Activated naive CD4-positive, alpha-beta T cell (primary cell): ENCODE data around the gene DNAJC27.
"Not testable (repeated sequence)": the region's sequence is repeated elsewhere in the genome, so short reads cannot be mapped to it uniquely, and the experiment has no call there.

Source experiments
- DNase-seq, 4 experiments: peaks; one replicate each; lab custom pipeline; 2025; lab: John Stamatoyannopoulos, UW

Gene DNAJC27

DNA sequence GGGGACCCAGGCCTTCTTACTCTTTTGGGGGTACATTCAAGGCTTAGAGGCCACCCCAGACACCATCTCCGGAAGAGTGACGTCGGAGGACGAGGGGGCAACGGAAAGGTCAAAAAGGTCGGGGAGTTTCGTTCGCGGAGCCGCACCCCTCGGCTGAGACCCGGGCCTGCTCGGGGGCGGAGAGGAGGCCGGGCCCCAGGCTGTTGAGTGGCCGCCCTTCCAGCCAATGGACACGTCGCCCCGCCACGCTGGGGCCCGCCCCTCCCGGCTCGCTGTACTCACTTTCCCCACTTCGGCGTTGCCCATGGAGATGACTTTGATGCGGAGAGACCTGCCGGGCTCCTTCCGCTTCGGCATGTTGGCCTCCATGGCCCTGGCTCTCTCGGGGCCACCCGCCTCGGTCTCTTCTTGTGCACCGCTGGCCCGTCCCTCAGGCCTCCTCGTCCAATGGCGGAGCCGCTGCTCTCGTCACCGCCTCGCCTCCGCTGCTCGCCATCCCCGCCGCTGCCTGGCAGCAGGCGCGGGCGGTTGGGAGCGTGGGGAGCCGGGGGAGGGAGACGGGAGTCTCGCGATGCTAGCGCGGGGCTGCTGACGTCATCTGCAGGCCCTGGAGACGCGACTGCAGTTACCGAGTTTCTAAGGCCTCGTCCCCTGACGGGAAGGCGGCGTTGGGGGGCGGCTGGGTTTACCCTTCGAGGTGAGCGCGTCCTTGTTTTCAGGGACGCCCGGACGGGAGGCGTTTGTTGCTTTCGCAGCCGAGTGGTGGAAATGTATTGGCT lies at the start of gene DNAJC27:
DNAJC27 (minus strand) TSS at position 420 of the 779 bp plus-strand sequence; CDS start at position 369, 51 bp downstream.
- DNase-seq: peak; percentile 89 to 97 (median 96)

GRCh38 chr2:25018681-25019080 lies 46.9 kb upstream of the DNAJC27 start:
- DNase-seq: no peak

- no peak for DNase-seq
These were observed 42.9 kb upstream of the DNAJC27 start for GRCh38 chr2:25014631-25015030.

DNA sequence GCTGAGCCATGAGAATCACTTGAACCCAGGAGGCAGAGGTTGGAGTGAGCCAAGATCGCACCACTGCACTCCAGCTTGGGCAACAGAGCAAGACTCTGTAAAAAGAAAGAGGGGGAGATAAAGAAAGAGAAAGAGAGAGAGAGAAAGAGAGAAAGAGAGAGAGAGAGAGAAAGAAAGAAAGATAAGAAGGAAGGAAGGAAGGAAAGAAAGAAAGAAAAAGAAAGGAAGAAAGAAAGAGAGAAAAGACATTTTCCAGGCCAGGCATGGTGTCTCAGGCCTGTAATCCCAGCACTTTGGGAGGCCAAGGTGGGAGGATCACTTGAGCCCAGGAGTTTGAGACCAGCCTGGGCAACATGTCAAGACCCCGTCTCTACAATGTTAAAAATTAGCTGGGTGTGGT lies 39.6 kb upstream of the DNAJC27 start:
- not testable (repeated sequence) for DNase-seq

GRCh38 chr2:25009954-25010353 lies 38.2 kb upstream of the DNAJC27 start:
- DNase-seq: no peak

DNA sequence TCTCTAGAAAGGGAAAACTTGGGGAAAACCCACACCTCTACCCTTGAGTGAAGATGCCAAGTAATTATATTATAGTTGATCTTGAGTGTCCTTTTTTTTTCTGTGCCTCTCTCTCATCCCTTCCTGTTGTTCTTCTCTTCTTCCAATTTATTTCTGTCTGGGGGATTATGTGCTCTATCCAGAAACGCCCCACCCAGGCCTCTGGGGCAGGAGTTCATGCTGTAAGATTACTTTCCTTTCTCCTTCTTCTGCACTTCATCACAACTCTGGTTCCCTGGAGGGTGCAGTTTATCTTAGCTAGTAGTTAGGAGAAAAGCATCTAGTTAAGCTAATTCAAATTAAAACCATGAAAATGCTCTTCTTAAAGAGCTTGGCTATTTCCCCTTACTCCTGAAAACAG lies 30.3 kb upstream of the DNAJC27 start:
- no peak for DNase-seq

GRCh38 chr2:25001325-25001637 lies 29.5 kb upstream of the DNAJC27 start:
- DNase-seq: no peak

GRCh38 chr2:25000503-25001324 lies 29.0 kb upstream of the DNAJC27 start:
- DNase-seq: no peak

DNA sequence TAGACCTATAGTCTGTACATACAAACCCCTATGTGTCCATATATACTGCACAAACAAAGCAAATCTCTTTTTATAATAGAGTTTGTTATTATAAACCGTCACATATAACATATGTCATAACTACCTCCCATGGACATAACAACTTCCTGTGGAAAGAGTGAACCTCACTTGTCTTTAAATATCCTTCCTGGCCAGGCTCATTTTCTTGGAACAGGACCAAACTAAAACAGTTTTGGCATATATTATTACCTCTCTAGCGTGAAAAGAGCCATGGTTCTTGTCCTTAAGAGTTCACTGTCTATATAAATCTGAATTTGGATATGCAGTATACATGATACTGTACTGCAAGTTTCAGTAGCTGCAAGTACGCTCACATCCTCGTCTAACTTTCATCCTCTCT lies 28.3 kb upstream of the DNAJC27 start:
- no peak for DNase-seq

DNA sequence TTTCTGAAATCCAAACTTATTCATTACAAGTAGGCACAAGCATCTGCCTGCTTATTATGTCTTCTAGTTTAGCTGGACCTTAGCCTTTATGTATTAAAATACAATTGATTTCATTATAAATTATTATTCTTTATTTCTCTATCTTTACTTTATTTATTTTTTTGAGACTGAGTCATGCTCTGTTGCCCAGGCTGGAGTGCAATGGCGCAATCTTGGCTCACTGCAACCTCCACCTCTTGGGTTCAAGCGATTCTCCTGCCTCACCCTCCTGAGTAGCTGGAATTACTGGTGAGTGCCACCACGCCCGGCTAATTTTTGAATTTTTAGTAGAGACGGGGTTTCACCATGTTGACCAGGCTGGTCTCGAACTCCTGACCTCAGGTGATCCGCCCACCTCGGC lies 27.3 kb upstream of the DNAJC27 start:
- DNase-seq: not testable (repeated sequence)

DNA sequence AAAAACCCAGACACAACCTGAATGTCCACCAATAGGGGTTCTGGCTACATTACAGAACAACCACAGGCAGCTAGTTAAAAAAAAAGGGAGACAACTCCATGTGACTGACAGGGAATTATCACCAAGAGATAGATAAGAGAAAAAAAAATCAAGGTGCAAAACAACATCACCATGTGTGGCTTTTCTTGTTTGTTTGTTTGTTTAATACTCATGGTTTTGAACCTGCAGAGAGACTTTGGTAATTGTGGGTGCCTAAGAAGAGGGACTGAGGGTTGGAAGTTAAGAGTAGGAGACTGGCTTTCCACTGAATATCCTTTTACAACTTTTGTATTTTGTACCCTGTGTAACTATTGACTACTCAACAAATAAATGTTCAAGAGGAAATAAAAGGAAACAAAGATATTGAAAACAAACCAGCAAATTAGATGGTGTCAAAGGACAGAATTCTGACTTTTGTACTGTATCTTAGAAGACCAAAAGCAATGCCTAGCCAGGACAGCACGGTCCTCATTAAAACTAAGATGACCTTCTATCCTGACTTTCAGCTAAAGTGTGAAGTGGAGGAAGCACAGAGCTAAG lies 22.5 kb upstream of the DNAJC27 start:
- no peak for DNase-seq

DNA sequence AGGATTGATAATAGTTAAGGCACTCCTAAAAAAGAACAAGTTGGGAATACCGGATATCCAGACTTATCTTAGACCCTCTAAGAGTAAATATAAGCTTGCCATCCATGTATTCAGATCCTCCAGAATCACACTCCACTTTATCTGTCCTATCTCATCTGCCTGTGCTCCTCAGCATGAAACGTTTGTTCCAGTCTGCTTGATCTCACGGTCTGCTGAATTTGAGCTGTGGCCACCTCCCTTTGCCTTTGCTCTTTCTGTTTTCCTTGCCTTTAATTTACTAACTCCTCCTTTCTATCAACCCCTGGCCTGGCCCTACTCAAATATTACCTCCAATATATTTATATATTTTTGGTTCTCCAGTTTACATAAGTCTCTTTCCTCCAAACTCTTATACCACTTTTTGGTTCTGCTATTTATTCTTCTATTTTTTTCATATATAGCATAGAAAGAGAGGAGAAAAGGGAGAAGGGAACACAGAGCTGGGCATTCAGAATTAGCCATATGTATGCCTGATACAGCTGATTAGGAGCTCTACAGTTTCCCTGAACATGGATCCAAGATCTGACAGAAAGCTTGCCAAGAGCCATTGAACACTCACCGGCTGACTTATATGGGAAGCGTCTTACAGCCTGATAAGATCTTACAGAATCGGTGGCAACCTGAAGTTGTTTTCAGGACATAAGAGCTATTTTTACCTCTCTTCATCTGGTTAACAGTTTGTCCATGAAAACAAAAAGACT lies 21.8 kb upstream of the DNAJC27 start:
- no peak for DNase-seq

- DNase-seq: no peak
These were observed 14.6 kb upstream of the DNAJC27 start for GRCh38 chr2:24986372-24986771.

GRCh38 chr2:24985511-24985910 lies 13.8 kb upstream of the DNAJC27 start:
- DNase-seq: no peak

DNA sequence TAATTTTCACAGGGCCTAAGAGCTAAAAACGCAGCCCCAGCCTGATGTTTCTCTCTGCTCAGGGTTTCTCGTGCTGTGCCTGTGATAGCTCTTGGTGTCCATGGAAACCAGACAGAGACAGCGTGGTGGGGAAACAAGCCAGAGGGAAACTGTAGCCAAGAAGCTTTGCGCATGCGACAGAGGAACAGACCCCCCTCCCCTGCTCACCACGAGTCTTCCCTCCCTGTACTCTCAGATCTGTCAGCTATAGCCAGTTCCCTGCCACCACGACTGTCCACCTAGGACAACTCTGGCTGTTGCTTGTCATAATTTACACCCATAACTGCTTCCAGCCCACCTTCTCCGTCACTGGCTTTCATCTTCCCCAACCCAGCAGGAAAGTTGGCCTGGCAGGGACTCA lies 13.2 kb upstream of the DNAJC27 start:
- no peak for DNase-seq

DNA sequence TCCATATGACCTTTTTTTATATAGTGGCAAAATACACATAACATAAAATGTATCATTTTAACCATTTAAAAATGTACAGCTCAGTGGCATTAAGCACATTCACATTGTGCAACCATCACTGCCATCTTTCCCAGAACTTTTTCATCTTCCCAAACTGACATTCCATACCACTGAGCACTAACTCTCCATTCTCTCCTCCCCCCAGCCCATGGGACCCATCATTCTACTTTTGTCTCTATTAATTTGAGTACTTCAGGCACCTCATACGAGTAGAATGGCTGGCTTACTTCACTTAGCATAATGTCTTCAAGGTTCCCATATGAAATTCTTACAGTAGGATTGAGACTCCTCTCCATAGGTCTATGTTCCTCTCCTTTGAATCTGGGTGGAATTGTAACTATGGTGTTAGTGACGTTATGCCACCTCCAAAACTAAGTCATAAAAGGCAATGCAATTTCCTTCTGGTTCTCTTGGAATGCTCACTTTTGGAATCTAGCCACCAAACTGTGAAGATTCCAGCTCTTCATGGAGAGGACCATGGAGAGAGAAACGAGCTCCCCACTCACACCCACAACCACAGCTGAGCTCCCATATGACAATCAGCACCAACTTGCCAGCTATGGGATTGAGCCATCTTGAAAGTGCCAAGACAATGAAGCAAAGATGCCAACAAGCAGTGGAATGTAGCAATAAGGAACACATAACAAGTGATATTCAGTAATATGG lies 9.8 kb upstream of the DNAJC27 start:
- no peak for DNase-seq

DNA sequence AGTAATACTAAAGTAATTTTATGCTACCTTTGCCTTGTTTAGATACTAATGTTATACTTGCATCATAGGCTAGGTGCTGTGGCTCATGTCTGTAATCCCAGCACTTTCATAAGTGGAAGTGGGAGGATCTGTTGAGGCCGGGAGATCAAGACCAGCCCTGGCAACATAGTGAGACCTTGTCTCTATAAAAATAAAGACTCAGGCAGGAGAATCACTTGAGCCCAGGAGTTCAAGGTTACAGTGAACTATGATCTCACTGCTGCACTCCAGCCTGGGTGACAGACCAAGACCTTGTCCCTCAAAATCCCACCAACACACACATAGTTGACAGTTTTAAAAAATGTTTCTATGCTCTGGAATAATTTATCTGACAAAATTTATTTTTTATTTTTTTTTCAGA lies 6.9 kb upstream of the DNAJC27 start:
- DNase-seq: no peak

DNA sequence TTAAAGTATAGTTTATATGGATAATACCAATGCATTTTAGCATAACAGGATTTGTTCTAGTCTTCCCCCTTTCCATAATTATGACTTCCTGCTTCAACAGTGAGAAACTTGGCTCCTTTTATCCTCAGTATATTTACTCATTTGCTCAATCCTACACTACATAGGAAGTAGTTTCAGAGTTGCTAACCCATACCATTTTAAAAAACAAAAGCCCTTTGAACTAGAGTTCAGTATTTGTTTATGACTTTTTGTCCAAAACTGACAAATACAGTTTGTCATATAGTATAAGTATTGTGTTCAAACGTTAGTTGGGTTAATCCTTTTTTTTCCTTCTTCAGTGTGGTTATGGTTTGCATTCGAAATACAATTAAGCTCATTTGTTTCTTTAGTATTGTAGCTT lies 5.9 kb upstream of the DNAJC27 start:
- no peak for DNase-seq

GRCh38 chr2:24973812-24974211 lies 2.1 kb upstream of the DNAJC27 start:
- DNase-seq: no peak

GRCh38 chr2:24972315-24972961 lies 683 bp upstream of the DNAJC27 start:
- peak in 2 of 4 experiments; percentile 19 to 36 for DNase-seq

GRCh38 chr2:24971286-24971535 lies 544 bp downstream of the DNAJC27 start:
- no peak for DNase-seq
